DMS 273 (cell line): Measurements from ENCODE around the gene ID2.
A peak's percentile ranks its signal among the peaks of the same experiment; 100 is the strongest.

Source experiments
- DNase-seq: peaks from one replicate; lab custom pipeline; 2025; ENCODE audit not compliant: unreplicated experiment; lab: John Stamatoyannopoulos, UW

ID2 gene, protein sequence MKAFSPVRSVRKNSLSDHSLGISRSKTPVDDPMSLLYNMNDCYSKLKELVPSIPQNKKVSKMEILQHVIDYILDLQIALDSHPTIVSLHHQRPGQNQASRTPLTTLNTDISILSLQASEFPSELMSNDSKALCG

DNA sequence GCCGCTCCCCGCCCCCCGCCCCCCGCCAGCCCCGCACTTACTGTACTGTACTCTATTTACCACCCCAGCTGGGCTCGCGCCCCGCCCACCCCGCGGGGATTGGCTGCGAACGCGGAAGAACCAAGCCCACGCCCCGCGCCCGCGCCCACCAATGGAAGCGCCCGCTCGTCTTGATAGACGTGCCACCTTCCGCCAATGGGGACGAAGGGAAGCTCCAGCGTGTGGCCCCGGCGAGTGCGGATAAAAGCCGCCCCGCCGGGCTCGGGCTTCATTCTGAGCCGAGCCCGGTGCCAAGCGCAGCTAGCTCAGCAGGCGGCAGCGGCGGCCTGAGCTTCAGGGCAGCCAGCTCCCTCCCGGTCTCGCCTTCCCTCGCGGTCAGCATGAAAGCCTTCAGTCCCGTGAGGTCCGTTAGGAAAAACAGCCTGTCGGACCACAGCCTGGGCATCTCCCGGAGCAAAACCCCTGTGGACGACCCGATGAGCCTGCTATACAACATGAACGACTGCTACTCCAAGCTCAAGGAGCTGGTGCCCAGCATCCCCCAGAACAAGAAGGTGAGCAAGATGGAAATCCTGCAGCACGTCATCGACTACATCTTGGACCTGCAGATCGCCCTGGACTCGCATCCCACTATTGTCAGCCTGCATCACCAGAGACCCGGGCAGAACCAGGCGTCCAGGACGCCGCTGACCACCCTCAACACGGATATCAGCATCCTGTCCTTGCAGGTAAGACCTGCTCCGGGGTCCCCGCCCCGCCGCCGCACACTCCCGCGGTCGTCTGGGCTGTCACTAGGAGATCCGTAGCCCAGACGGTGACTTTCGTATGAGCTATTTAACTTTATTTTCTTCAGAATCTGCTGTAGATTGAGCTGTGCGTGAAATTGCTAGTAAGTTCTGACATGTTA is at the start of gene ID2:
Gene ID2 (plus strand): TSS at position 271 of the 907 bp plus-strand sequence. CDS start 110 bp downstream, at position 381.
- peak; percentile 100 for DNase-seq

DNA sequence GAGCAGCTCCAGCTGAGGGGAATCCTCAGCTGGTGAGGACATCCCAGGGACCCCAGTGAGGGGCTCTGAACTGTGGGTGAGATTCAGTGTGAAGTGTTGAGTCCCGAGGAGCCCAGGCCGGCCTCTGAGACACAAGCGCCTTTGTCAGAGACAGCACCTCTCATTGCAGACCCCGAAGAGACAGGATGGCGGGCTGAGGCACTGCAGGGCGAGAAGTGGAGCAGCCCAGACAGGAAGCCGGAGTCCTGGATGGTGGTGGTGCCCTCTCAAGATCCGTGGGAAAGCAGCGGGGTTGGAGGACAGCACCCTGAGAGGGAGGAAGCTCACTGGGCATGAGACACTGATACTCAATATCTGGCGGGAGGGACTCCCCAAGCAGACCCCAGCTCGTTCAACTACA is 49.1 kb upstream of the ID2 start:
- DNase-seq: no peak

DNA sequence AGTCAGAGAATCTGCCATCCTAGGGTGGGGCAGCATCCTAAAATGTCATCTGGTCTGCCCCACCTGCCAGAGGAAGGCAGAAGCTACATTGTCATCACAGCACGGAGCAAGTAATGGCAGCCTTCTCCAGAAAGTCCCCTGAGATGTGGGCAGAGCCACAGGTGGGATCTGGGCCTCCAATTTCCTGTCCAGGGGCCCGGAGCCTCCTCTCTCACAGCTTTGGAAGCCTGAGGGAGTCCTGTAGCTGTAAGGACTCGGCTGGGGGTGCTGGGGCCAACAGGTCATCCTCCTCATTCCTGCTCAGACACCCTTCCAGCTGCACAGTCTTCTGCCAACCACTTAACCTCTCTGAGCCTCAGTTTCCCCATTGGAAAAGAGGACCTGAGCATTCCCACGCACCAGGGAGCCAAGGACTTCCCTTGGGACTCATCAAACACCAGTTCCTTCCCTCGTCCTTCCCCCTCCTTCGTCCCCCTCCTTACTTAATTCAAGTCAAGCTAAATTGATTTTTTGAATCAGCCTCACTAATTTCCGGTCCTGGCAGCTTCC is 48.6 kb upstream of the ID2 start:
- no peak for DNase-seq

DNA sequence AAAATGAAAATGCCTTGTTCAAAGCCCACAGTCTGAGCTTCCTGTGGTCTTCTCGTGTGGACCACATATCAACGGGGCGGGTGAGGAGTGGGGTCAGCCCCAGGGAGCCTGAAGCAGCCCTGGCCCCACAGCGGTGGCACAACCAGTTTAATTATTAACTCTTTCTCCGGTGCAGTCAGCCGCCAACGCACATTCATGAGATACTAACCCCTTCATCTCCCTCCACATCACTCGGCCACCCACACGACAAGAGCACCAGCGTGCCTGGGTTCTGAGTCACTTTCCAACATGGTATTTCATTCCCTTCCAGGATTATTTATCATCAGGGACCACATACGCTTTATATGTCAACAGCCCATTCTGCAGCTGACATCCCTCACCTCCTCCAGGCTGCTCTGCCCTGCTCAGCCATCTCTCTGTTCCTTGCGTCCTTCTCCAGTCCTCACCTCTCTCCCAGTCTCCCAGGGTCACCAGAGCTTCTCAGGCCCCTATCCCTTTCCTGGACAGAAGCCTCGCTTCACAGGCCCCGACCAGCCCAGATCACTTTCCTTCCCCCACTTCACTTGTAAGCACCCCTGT is 48.0 kb upstream of the ID2 start:
- no peak for DNase-seq

DNA sequence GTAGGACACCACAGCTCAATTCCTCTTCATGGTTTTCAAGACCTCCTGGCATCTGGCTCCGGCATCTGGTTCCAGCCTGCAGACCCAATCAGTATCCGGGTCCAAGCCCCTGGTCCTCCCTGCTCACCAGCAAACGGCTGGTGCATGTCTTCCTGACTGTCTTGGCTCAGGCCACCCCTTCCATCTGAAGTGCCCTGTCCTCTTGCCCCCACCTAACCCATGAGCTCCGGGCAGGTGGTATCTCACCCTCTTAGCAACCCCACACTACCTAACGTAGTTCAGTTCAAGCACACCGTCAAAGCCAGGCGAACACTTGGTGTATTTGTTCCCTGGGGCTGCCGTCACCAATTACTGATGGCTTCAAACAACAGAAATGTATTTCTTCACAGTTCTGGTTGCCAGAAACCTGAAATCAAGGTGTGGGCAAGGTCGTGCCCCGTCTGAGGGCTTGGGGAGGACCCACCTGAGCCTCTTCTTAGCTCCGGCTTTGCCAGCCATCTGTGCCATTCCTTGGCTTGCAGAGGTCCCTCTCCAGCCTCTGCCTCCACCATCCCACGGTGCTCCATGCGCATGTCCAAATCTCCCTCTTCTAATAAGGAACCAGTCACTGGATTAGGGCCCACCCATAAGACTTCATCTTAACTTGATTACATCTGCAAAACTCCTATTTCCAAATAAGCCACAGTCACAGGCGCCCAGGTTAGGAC is 47.2 kb upstream of the ID2 start:
- no peak for DNase-seq

DNA sequence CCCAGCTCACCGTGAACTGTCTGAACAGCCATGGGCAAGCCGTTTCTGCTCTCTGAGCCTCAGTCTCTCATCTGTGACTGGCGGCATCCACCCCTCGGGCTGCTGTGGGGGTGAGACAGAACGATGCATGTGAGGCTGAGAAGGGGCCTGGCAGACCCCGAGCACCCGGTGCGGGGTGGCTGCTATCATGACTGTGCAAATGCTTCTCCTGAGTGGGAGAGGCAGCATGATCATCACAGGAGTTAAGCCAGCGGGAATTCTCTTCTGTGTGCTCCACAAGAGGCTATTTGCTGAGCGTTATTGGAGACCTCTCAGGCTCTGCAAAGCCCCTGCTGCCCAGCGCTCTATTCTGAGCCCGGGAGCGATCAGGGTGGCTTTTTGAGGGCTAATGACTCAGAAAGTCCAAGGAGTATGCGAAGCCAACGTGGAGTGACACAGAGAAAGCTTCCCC is 45.8 kb upstream of the ID2 start:
- DNase-seq: no peak

DNA sequence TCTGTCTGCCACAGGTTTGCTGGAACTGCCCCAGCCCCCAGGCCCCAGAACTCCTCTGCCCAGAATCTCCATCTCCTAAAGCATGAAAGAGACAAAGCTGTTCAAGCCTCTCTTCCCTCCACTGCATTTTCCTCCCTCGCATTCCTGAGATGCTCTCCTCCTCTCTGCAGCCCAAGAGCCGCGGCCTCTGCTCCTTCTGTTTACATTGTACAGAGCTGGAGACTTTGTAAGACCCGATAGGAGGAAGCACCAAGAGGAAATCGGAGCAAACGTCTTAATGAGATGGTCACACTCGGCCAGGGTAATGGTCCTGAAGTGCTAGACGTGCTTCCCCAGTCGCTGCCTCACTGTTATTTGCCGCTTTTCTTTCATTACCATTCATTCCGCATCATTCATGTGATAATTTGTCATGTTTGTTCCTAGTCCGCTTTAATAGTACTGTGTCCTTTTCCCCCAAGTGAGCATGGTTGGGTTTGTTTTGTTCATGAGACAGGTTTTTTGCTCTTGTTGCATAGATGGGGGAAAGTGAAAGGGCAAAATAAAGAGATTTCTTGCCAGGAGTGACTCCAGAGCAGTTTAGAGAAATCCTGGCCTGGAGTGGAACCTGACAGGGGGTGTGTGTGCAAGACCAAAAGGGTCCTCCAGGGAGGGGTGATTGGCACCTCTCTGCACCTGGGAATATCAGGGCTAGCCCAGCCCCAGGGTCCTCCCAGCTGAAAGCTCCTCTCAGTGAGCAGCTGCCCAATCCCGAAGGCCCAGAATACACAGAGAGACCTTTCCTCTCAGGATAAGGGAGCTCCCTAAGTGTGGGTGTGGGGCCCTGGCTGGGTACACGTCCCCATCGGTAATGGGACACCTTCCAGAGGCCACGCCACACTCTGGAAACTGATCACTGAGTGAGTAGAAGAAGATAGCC is 44.9 kb upstream of the ID2 start:
- no peak for DNase-seq

DNA sequence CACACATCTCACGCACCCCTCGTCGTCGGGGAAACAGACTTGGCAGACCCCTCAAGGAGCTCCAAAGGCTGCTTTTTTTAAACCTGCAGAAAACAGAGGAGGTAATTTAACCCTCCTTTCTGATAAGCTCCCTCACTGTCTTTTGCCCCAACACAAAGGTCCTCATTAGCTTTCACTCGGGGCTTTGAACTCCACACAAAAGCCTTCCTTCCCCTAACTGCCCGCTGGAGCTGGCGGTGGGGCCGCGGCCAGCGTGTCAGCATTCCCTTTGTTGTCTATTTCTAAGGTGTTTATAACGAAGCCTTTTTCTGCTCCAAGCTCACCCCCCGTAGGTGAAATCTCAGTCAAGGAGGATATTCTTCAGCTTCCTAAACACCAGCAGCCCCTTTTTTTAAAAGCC is 43.5 kb upstream of the ID2 start:
- no peak for DNase-seq

DNA sequence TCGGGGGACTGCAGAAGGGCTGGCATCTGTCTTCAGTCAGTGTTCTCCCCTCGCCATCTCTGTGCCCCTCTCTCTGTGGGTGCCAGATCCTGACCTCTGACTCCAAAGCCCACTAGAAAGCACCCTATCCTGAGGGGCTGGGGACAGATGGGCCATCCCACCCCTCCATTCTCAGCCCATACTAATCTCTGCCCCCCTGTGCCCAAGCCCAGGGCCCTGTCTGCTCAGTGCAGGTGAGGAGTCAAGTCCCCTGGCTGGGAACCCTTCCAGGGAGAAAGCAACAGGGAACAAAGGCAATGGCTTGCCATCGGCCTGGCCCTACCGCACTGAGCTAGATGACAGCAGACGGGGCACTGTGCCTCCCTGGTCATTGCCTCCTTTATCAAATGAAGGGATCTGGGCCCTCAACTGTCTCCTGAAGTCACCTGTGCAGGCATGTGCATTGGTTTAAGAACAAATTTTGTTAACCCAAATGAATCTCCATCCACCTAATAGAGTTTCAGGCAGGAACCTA is 42.7 kb upstream of the ID2 start:
- DNase-seq: no peak

DNA sequence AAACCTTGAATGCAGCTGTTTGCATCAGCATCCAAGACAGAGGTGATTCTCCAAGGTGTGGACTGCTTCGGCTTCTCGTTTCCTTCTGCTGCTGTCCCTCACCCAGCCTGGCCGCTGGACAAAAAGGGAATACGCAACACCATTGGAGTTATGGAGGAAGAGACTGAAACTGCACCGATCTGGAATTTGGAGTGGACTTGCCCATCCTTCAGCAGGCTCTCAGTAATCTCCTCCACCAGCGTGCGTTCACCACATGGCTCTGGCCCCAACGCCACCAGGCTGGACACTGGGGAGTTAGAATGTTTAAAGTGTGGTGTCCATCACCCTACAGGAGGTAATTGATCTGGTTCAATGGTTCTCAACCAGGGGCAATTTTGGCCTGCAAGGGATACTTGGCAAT is 41.4 kb upstream of the ID2 start:
- DNase-seq: no peak

DNA sequence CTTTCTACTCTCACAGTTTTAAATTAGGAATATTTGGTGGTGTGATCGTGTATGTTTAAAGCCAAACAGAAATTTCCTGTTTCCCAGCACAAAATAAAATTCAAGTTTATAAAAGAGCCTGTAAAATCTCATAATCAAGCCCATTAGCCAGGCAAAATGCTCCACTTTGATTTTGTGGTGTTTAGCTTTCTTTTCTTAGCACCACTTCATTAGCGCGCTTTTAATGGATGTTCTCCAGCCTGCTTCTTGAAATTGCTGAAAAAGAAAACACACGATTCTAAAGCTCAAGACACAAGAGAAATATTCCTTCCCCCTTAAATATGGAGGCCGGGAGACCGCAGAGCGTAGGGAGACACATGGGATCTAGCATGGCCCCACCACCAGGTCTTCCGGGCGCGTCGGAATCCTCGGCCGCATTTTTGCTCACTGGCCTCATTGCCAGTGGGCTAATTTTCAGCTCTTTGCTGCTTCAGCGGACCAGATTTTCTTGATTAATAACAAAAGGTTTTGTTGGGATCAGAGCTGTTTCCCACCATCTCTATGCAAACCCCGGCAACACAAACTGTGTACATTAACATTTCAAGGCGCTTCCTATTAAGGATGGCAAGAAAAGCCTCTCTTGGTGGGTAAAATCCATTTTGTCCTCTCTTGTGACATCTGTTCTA is 40.4 kb upstream of the ID2 start:
- DNase-seq: no peak

DNA sequence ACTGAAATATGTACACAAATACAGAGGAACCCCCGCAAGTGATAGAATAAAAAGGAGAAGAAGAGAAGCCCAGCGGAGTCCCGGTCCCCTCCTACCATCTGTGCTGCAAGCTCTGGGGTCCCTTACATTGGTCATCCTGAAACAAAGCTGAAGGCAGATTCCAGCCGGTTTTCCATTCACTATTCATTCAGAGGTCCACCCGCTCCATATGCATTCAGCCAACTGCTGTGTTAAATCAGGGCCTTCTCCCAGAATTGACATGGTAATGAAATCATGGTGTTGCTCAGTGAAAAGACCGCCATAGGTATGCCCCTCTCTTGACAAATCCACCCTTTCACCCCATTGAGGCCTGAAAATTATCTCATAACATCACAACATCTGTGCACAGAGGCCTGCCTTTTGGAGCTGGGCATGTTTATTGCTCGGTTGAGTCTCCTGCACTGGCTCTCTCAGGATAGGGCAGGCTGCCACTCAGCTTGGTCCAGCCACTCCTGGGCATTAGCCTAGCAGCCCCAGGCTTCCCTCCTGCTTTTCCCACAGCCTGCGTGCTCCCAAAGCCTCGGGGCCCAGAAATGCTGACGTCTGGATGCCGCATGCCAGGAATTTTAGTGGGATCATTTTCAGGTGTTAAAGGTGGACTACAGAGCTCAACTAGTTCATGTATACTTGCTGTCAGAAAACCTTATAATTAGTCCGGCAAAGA is 39.3 kb upstream of the ID2 start:
- no peak for DNase-seq

DNA sequence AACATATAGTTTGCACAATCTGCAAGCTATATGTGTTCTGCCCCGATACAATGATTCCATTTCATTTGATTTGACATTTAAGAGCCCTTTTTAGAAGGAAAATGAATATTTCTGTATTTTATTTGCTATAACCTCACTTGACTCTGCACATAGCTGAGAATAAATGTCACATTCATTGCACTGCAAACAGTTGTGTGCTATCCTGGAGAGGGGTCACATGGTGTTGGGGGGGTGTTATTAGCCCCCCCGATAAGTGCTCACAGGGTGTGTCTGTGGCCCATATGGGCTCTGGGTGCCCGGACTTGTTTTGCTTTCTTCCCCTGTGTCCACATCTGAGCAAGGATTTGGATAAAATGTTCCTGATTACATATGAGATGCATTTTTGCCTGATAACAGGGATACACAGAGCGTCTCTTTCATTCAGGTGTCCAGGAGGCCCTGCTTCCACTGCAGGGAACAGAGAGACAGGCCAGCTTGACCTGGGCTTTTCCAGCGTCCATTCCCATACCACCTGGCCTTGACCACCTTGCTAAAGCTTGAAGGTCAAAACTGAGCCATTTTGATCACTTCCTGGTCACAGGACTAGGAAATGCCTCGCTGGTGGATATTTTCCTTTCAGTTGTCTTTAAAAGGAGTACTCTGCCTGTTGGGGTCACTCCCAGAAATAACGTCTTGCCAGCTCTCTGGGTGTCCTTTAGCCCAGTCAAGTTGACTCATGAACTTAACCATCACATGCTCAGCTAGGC is 38.4 kb upstream of the ID2 start:
- no peak for DNase-seq

DNA sequence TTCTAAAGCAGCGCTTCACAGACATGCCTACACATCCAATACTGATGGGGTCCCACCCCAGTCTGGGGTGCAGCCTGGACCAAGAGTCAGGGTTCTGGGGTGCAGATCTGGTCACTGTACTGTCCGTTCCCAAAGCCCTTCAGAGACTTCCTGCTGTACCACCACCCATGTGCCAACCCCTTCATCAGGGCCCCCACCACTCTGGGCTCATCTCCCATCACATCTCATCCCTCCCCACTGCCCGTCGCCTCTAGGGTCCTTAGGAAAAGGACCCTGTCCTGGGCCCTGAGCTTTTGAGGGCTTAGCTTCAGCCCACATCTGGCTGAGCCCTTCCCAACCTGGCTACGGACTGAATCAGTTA is 37.9 kb upstream of the ID2 start:
- no peak for DNase-seq

DNA sequence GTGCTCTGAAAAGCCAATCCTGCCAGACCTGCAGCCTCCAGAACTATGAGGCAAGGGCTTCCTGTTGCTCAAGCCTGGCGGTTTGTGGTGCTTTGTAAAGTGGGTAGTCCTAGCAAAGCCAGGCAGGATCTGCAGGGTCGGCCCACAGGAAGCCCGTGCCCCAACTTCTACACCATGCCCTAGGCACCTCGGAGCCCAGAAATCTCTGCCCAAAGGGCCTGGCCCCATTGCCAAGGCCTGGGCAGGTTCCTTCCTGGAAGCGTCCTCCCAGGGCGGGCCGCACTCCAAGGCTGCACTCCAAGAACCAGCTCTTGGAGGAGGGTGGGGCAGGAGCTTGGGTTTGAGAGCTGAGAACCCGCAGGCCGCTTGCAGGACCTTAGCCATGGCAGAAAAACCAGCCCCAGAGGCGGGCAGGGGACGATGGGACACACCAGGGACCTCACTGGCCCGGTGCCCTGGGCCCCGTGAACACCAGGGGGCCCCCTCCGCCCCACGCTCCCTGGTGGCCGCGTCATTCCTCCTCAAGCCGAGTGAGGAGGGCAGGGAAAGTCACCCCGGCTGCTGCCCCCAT is 37.2 kb upstream of the ID2 start:
- no peak for DNase-seq

DNA sequence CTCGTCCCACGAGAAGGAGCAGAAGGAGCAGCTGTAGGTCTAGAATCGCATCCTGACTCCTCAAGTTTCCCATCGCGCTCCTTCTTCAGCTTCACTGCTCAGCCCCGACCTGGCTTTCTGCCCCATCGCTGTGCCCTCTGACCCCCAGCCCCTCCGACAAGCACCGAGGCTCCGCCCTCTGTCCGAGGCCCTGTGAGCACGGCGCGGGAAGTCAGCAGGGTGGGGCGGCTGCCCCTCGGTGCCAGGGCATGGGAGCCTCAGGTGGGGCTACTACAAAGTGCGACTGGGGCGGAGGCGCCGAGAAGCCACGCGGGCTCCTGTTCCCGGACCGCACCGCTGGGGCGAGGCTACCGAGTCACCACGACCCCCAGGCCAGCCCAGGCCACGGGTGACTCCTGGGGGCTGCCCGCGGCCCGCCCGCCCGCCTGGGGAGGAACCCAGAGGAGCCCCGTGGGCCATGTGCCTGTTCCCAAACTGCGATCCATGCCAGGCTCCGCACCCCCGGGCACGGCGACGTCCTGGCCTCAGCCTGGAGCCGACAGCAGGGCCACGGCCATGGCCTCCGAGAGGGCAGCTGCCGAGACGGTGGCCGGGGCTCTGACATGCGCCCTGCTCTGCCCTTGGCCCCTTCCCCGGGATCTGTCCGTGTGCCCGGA is 36.6 kb upstream of the ID2 start:
- DNase-seq: no peak

DNA sequence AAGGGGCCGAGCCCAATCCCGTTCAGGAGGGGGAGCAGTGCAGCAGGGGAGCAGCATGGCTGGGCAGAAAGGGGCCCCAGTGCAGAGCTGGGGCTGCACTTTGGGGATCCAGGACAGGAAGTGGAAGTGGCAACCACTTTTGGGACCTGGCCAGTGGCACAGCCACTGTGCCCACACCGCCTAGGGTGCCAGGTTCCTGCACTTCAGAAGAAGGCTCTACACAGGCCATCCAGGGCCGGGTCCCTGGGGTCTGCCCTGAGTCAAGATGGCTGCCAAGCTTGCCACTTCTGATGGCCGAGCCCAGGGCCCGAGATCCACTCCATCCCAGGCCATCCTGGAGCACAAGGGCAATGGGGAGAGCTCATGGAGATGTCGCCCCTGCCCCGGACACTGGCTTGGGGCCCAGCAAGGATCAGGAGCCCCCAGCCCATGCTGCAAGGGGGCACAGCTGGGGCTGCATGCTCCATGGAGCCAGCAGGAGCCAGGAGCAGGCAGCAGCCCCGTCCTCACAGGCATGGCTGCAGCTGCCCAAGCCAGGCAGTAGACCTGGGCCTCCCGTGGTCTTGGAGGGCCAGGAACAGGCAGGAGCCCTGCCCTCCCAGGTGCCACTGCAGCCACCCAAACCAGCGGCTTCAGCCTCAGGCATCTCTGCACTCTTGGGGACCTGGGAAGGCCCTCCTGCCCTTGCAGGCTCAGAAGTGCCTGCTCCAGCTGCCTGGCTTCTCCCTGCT is 35.0 kb upstream of the ID2 start:
- no peak for DNase-seq
